DMS79 (cell line): ENCODE data around the gene INO80.
A peak's percentile ranks its signal among the peaks of the same experiment; 100 is the strongest.
"Not testable (repeated sequence)": the region's sequence is repeated elsewhere in the genome, so short reads cannot be mapped to it uniquely, and the experiment has no call there.

Source experiments
- DNase-seq: peaks from one replicate; lab custom pipeline; 2025; lab: John Stamatoyannopoulos, UW

The INO80 gene

GRCh38 chr15:41116116-41116961 is at the start of gene INO80:
Gene INO80, minus strand, starts transcription at chr15:41116280. Its CDS starts 19,970 bp downstream, at chr15:41096310.
- peak; percentile 88 for DNase-seq

GRCh38 chr15:41161736-41162135 is 45.7 kb upstream of the INO80 start:
- no peak for DNase-seq

GRCh38 chr15:41161336-41161735 is 45.3 kb upstream of the INO80 start:
- no peak for DNase-seq

- no peak for DNase-seq
These were observed 44.7 kb upstream of the INO80 start for GRCh38 chr15:41160639-41161315.

GRCh38 chr15:41154412-41154811 is 38.3 kb upstream of the INO80 start:
- DNase-seq: no peak

- DNase-seq: no peak
These were observed 37.7 kb upstream of the INO80 start for GRCh38 chr15:41153733-41154132.

GRCh38 chr15:41151451-41152005 is 35.4 kb upstream of the INO80 start:
- no peak for DNase-seq

- no peak for DNase-seq
These were observed 34.2 kb upstream of the INO80 start for GRCh38 chr15:41150279-41150678.

GRCh38 chr15:41148065-41148464 is 32.0 kb upstream of the INO80 start:
- DNase-seq: no peak

GRCh38 chr15:41139619-41140018 is 23.5 kb upstream of the INO80 start:
- no peak for DNase-seq

- DNase-seq: not testable (repeated sequence)
These were observed 23.0 kb upstream of the INO80 start for GRCh38 chr15:41139112-41139511.

- DNase-seq: not testable (repeated sequence)
These were observed 19.5 kb upstream of the INO80 start for GRCh38 chr15:41135580-41135979.

- no peak for DNase-seq
These were observed 17.4 kb upstream of the INO80 start for GRCh38 chr15:41133454-41133853.

GRCh38 chr15:41132094-41132493 is 16.0 kb upstream of the INO80 start:
- DNase-seq: not testable (repeated sequence)

GRCh38 chr15:41128174-41128902 is 12.3 kb upstream of the INO80 start:
- no peak for DNase-seq

- DNase-seq: no peak
These were observed 10.0 kb upstream of the INO80 start for GRCh38 chr15:41125931-41126642.

GRCh38 chr15:41125063-41125669 is 9.1 kb upstream of the INO80 start:
- DNase-seq: no peak

GRCh38 chr15:41124058-41124457 is 8.0 kb upstream of the INO80 start:
- no peak for DNase-seq

GRCh38 chr15:41122849-41123248 is 6.8 kb upstream of the INO80 start:
- DNase-seq: no peak

- DNase-seq: no peak
These were observed 5.9 kb upstream of the INO80 start for GRCh38 chr15:41121951-41122350.

GRCh38 chr15:41116962-41117252 is 827 bp upstream of the INO80 start:
- no peak for DNase-seq
